ENCODE results near the gene CSAD. TPM values are rescaled to one million over a fixed set of nuclear protein-coding genes. Genes with fewer than 3 reads are reported as not detected.

CSAD gene
- total and polyA plus RNA-seq, 2 of the 13 experiments (the other 11 are each of a cell fraction or from before 2014, with no cell fraction given) = 7.2 to 23.5 TPM

DNA sequence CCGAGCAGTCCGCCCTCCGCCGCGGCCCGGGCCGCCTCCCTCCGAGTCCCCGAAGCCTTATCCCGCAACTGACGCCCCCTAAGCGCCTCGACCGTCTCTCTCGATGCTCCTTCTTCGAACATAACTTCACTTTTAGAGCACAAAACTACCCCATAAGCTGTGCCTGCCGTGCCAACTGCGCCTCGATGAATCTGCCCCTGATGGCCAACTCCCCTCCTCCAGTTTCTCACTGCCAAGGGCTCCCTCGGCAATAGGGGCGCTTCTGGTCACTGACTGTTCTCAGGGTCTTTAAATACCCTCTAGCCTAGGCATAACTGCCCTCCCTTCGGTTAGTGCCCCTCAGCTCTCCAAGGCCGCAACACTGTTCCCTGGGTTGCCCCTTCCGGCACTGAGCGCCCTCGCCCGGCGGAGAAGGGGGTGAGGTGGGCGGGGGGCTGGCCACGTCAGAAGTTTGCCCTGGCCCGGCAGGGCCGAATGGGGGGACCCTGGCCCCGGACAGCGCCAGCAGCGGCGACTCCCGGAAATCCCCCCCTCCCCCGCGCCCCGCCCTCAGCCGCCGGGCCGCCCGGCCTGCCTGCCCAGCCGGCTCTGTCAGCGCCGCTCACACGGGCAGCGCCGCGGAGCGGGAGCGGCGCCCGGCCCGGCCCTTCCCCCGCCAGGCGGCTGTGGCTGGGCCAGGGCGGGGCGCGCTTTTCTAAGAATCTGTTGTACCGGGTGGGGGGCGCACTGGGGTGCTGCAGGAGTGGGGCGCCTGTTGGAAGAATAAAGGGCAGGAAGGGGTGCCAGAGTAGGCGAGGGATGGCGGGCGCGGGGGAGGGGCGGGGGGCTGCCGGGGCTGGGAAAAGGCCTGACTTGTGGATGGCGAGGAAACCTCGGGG, 40.7 kb upstream of the CSAD start:
- Histone ChIP-seq H3K4me2 (ENCODE audit: low read depth, low read length) (peak overlapping the region; percentile 100), H3K79me2 (ENCODE audit: insufficient read depth, low read length) (no peaks in the 10 kb centered on the region), H4K20me1 (ENCODE audit: insufficient read depth, low read length) (no peaks in the 10 kb centered on the region), H3K9ac (ENCODE audit: insufficient read depth, low read depth, low read length) (peak overlapping the region; percentile 85), H3K27ac (ENCODE audit: extremely low read length, insufficient read depth, low read length) (peak overlapping the region; percentile 88), H2AFZ (ENCODE audit: low read length) (no peak overlapping the region), H3K4me3 (replicated peaks in 1 of 3; ENCODE audit: insufficient read depth in 1 of 3, low read depth in 2 of 3, low read length in 3 of 3) (peak overlapping the region; percentile 75 to 89 (median 89)), H3K9me3 (ENCODE audit: low read length) (no peaks in the 10 kb centered on the region), H3K36me3 (replicated peaks in 1 of 2; ENCODE audit: control insufficient read depth in 1 of 2, insufficient read depth in 2 of 2, low read length in 2 of 2) (no peaks in the 10 kb centered on the region), H3K27me3 (ENCODE audit: control insufficient read depth in 1 of 2, insufficient read depth in 2 of 2, low read length in 2 of 2) (peaks cover 0 to 23% of the 10 kb centered on the region in 2 experiments; a peak in 4 of 5 replicates), H3K4me1 (ENCODE audit: insufficient read depth, low read length) (peaks cover 66% of the 10 kb centered on the region)
- in situ Hi-C loops (cut with HindIII; ENCODE audit: extremely low pct_ligation_motif_present, low pct_unique_long_range_greater_than_20kb) = no loop called here
- intact Hi-C loops (cut with micrococcal nuclease; ENCODE audit: unreplicated experiment) = loop anchor here (5.0 kb wide), 1 partner anchor 76 kb away; the partner anchor contains the start of genes MYG1 and PFDN5
- WGBS (ENCODE audit: low lambda C conversion rate) = 2% methylated on average over 26 of the region's 72 CpGs
- CTCF ChIA-PET (ENCODE audit: low intra/inter-chr PET ratio, low total read pairs) = no interaction called here
- POLR2A ChIA-PET = interaction anchor here (2.1 to 3.7 kb wide), 5 partner anchors 9 to 119 kb away, joined by 7 to 17 read pairs (median 14); partner anchors contain the start of genes AAAS, PFDN5 and SOAT2
- FAIRE-seq = no peak
- TSS peak; percentile 73 for BruUV-seq (replicated peaks)
- peak; percentile 70 for ATAC-seq
- DNase-seq (ENCODE audit: low spot score) = peak; percentile 77
- no peak for TF ChIP-seq NFRKB (IDR thresholded peaks at IDR 0.05)
- TF ChIP-seq, protein P1, sequence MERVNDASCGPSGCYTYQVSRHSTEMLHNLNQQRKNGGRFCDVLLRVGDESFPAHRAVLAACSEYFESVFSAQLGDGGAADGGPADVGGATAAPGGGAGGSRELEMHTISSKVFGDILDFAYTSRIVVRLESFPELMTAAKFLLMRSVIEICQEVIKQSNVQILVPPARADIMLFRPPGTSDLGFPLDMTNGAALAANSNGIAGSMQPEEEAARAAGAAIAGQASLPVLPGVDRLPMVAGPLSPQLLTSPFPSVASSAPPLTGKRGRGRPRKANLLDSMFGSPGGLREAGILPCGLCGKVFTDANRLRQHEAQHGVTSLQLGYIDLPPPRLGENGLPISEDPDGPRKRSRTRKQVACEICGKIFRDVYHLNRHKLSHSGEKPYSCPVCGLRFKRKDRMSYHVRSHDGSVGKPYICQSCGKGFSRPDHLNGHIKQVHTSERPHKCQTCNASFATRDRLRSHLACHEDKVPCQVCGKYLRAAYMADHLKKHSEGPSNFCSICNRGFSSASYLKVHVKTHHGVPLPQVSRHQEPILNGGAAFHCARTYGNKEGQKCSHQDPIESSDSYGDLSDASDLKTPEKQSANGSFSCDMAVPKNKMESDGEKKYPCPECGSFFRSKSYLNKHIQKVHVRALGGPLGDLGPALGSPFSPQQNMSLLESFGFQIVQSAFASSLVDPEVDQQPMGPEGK (CRISPR knock-in tag; IDR thresholded peaks at IDR 0.05) = peak; percentile 89
- no peak for TF ChIP-seq ZNF616 (CRISPR knock-in tag; IDR thresholded peaks at IDR 0.05; ENCODE audit: low read depth)
- no peak for TF ChIP-seq ZNF7 (CRISPR knock-in tag; IDR thresholded peaks at IDR 0.05)
- TF ChIP-seq, protein P2, sequence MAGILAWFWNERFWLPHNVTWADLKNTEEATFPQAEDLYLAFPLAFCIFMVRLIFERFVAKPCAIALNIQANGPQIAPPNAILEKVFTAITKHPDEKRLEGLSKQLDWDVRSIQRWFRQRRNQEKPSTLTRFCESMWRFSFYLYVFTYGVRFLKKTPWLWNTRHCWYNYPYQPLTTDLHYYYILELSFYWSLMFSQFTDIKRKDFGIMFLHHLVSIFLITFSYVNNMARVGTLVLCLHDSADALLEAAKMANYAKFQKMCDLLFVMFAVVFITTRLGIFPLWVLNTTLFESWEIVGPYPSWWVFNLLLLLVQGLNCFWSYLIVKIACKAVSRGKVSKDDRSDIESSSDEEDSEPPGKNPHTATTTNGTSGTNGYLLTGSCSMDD (CRISPR knock-in tag; IDR thresholded peaks at IDR 0.05) = no peak
- TF ChIP-seq NFKB2 (CRISPR knock-in tag; IDR thresholded peaks at IDR 0.05; ENCODE audit: borderline replicate concordance) = no peak
- no peak for TF ChIP-seq ZNF10 (CRISPR knock-in tag; IDR thresholded peaks at IDR 0.05; ENCODE audit: borderline replicate concordance, low read depth)
- TF ChIP-seq, protein P3, sequence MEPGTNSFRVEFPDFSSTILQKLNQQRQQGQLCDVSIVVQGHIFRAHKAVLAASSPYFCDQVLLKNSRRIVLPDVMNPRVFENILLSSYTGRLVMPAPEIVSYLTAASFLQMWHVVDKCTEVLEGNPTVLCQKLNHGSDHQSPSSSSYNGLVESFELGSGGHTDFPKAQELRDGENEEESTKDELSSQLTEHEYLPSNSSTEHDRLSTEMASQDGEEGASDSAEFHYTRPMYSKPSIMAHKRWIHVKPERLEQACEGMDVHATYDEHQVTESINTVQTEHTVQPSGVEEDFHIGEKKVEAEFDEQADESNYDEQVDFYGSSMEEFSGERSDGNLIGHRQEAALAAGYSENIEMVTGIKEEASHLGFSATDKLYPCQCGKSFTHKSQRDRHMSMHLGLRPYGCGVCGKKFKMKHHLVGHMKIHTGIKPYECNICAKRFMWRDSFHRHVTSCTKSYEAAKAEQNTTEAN (CRISPR knock-in tag; conservative IDR thresholded peaks at IDR 0.05) = no peak; the same call in 1 of the 2 replicates
- TF ChIP-seq HNRNPK (IDR thresholded peaks at IDR 0.05; ENCODE audit: low read depth, low read length, poor library complexity, severe bottlenecking) = no peak
- no peak for TF ChIP-seq ZSCAN9 (CRISPR knock-in tag; IDR thresholded peaks at IDR 0.05; ENCODE audit: borderline replicate concordance)
- TF ChIP-seq NR2F2 (IDR thresholded peaks at IDR 0.05; ENCODE audit: borderline replicate concordance, low read depth) = no peak; the same call in 1 of the 2 replicates
- TF ChIP-seq, protein P4, sequence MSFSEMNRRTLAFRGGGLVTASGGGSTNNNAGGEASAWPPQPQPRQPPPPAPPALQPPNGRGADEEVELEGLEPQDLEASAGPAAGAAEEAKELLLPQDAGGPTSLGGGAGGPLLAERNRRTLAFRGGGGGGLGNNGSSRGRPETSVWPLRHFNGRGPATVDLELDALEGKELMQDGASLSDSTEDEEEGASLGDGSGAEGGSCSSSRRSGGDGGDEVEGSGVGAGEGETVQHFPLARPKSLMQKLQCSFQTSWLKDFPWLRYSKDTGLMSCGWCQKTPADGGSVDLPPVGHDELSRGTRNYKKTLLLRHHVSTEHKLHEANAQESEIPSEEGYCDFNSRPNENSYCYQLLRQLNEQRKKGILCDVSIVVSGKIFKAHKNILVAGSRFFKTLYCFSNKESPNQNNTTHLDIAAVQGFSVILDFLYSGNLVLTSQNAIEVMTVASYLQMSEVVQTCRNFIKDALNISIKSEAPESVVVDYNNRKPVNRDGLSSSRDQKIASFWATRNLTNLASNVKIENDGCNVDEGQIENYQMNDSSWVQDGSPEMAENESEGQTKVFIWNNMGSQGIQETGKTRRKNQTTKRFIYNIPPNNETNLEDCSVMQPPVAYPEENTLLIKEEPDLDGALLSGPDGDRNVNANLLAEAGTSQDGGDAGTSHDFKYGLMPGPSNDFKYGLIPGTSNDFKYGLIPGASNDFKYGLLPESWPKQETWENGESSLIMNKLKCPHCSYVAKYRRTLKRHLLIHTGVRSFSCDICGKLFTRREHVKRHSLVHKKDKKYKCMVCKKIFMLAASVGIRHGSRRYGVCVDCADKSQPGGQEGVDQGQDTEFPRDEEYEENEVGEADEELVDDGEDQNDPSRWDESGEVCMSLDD (CRISPR knock-in tag; IDR thresholded peaks at IDR 0.05; ENCODE audit: borderline replicate concordance) = 0 out of 2 replicates have a peak, but pooled peaks have one; percentile 26
- TF ChIP-seq ZMAT3 (CRISPR knock-in tag; conservative IDR thresholded peaks at IDR 0.05) = 0 out of 2 replicates have a peak, but pooled peaks have one; percentile 35
- TF ChIP-seq FOXM1 (CRISPR knock-in tag; IDR thresholded peaks at IDR 0.05) = no peak
- TF ChIP-seq HMG20A (CRISPR knock-in tag; IDR thresholded peaks at IDR 0.05; ENCODE audit: borderline replicate concordance) = peak; percentile 16; the same call in 1 of the 2 replicates
- TF ChIP-seq ZNF138 (CRISPR knock-in tag; IDR thresholded peaks at IDR 0.05; ENCODE audit: low read depth) = no peak

All from HepG2 (cell line).